Right forelimb (tissue), 1 donor: ENCODE measurements around the gene OSMR.

Experiments
- DNase-seq: peaks from one replicate; pipeline ENCODE4 v3.0.0-alpha.2; 2018

The OSMR gene

GRCh38 chr5:38845526-38846378, at the start of gene OSMR:
Gene OSMR (plus strand): TSS chr5:38846012. CDS start chr5:38869045, 23,033 bp downstream.
- DNase-seq, result peak; percentile 90

- DNase-seq, result no peak
Observed at GRCh38 chr5:38796742-38797108, 49.1 kb upstream of the OSMR start.

- DNase-seq, result no peak
Observed at GRCh38 chr5:38797838-38798237, 48.0 kb upstream of the OSMR start.

- DNase-seq, result no peak
Observed at GRCh38 chr5:38799556-38800377, 46.0 kb upstream of the OSMR start.

GRCh38 chr5:38800515-38800914, 45.3 kb upstream of the OSMR start:
- no peak for DNase-seq

GRCh38 chr5:38802125-38802524, 43.7 kb upstream of the OSMR start:
- no peak for DNase-seq

GRCh38 chr5:38803246-38803645, 42.6 kb upstream of the OSMR start:
- DNase-seq, result no peak

GRCh38 chr5:38806775-38807258, 39.0 kb upstream of the OSMR start:
- DNase-seq, result no peak

GRCh38 chr5:38807570-38808483, 38.0 kb upstream of the OSMR start:
- DNase-seq, result no peak

GRCh38 chr5:38808666-38809343, 37.0 kb upstream of the OSMR start:
- peak; percentile 51 for DNase-seq

- DNase-seq, result peak; percentile 91
Observed at GRCh38 chr5:38809388-38810359, 36.1 kb upstream of the OSMR start.

GRCh38 chr5:38814879-38815278, 30.9 kb upstream of the OSMR start:
- no peak for DNase-seq

GRCh38 chr5:38816083-38817030, 29.5 kb upstream of the OSMR start:
- DNase-seq, result no peak

GRCh38 chr5:38821679-38822078, 24.1 kb upstream of the OSMR start:
- DNase-seq, result no peak

GRCh38 chr5:38823503-38823902, 22.3 kb upstream of the OSMR start:
- DNase-seq, result no peak

- no peak for DNase-seq
Observed at GRCh38 chr5:38824821-38825220, 21.0 kb upstream of the OSMR start.

GRCh38 chr5:38825494-38825893, 20.3 kb upstream of the OSMR start:
- DNase-seq, result no peak

GRCh38 chr5:38827525-38827924, 18.3 kb upstream of the OSMR start:
- DNase-seq, result no peak

- no peak for DNase-seq
Observed at GRCh38 chr5:38830521-38831051, 15.2 kb upstream of the OSMR start.
